Ovary (tissue), 3 donors: Measurements from ENCODE around the gene C22orf31.
A peak's percentile ranks its signal among the peaks of the same experiment; 100 is the strongest.

ENCODE experiments used
- CTCF ChIP-seq, 3 donors: fragments of 450-650 bp in 2 of 3; fragments of 200-600 bp in 1 of 3; IDR thresholded peaks; one replicate each; pipeline versions ENCODE4 v1.5.1 to v1.8.0; 2016 to 2022; ENCODE audit warnings: antibody characterized with exemption in 3 of 3, mild to moderate bottlenecking in 1 of 3
- EP300 ChIP-seq: sonication (generic); formaldehyde crosslinking; IDR thresholded peaks from one replicate; pipeline ENCODE4 v1.6.1; 2017; ENCODE audit warnings: antibody characterized with exemption
- POLR2A ChIP-seq: fragments of 450-650 bp; IDR thresholded peaks from one replicate; pipeline ENCODE4 v1.6.1; 2017; ENCODE audit warnings: antibody characterized with exemption, mild to moderate bottlenecking, moderate library complexity
- donor health status: DM: no; HTN: no; CAD: no.

GRCh38 chr22:29073618-29074275 lies 12.1 kb upstream of the C22orf31 start:
- TF ChIP-seq POLR2A (no peak), CTCF (IDR thresholded peaks at IDR 0.05) (peak in 1 of 3 donors; percentile 25), EP300 (no peak)
